HEK293 (cell line): Measurements from ENCODE around the gene ROS1.

ENCODE experiments used
- CTCF ChIA-PET: fragments of 350-600 bp; formaldehyde crosslinking; extraction: SDS; loops from one replicate; lab custom pipeline; 2021; ENCODE audit warnings: antibody characterized with exemption; lab: Yijun Ruan, JAX
- POLR2A ChIA-PET: fragments of 300-600 bp; formaldehyde crosslinking; extraction: SDS; loops from one replicate; lab custom pipeline; 2020; ENCODE audit warnings: antibody characterized with exemption, inconsistent platforms; lab: Yijun Ruan, JAX
- H3K27ac ChIP-seq: fragments of 200-500 bp; sonication (Bioruptor generic); 2 replicates; pipeline ENCODE4 v1.5.1; 2014; ENCODE audit warnings: low read depth, low read length, control low read depth, inconsistent platforms; ENCODE audit errors: extremely low read depth
- H3K36me3 ChIP-seq, 2 experiments: fragments of 200-500 bp in 1 of 2; sonication (Bioruptor generic) in 1 of 2; 1 replicate in 1 of 2; 2 replicates in 1 of 2; pipeline ENCODE4 v1.5.1; 2014 to 2017; ENCODE audit warnings: inconsistent platforms in 2 of 2, low read length in 2 of 2; ENCODE audit not compliant: control insufficient read depth in 2 of 2, insufficient read depth in 1 of 2
- H3K4me1 ChIP-seq: fragments of 200-500 bp; sonication (Bioruptor generic); 2 replicates; pipeline ENCODE4 v1.5.1; 2014; ENCODE audit warnings: mild to moderate bottlenecking, low read length, inconsistent platforms; ENCODE audit not compliant: control insufficient read depth, insufficient read depth
- H3K4me3 ChIP-seq: 2 replicates; pipeline ENCODE4 v1.5.1; 2011; ENCODE audit warnings: low read depth, mild to moderate bottlenecking, control low read depth, low read length, moderate library complexity
- H3K9me3 ChIP-seq: fragments of 200-500 bp; sonication (Bioruptor generic); 2 replicates; pipeline ENCODE4 v1.5.1; 2014; ENCODE audit warnings: low read depth, low read length, inconsistent platforms; ENCODE audit not compliant: control insufficient read depth, insufficient read depth
- EGR2 ChIP-seq: fragments of 450-650 bp; formaldehyde crosslinking; IDR thresholded peaks from 2 replicates; pipeline ENCODE4 v1.5.1; 2016; ENCODE audit warnings: low read depth, missing biosample characterization, missing genetic modification characterization
- GLI2 ChIP-seq: fragments of 450-650 bp; formaldehyde crosslinking; IDR thresholded peaks from 2 replicates; pipeline ENCODE4; 2017; ENCODE audit warnings: missing biosample characterization, missing genetic modification characterization, low read depth, borderline replicate concordance
- KLF16 ChIP-seq: fragments of 450-650 bp; formaldehyde crosslinking; IDR thresholded peaks from 2 replicates; pipeline ENCODE4 v1.5.1; 2017; ENCODE audit warnings: missing biosample characterization, missing genetic modification characterization
- MEIS1 ChIP-seq: sonication (generic); formaldehyde crosslinking; IDR thresholded peaks from 2 replicates; pipeline ENCODE4 v1.8.1; 2022; ENCODE audit warnings: missing genetic modification reagents, mild to moderate bottlenecking, borderline replicate concordance
- RBAK ChIP-seq: fragments of 450-650 bp; formaldehyde crosslinking; IDR thresholded peaks from 2 replicates; pipeline ENCODE4 v1.5.1; 2016; ENCODE audit warnings: missing biosample characterization, missing genetic modification characterization
- SCRT2 ChIP-seq: fragments of 450-650 bp; formaldehyde crosslinking; IDR thresholded peaks from 2 replicates; pipeline ENCODE4 v1.5.1; 2016; ENCODE audit warnings: missing biosample characterization, missing genetic modification characterization
- SETDB1 ChIP-seq: IDR thresholded peaks from one replicate; pipeline ENCODE4 v1.6.1; 2017; ENCODE audit warnings: mild to moderate bottlenecking, low read length, moderate library complexity, mixed read lengths; ENCODE audit not compliant: insufficient read length
- WT1 ChIP-seq: fragments of 450-650 bp; formaldehyde crosslinking; IDR thresholded peaks from 2 replicates; pipeline ENCODE4 v1.5.1; 2016; ENCODE audit warnings: missing biosample characterization, missing genetic modification characterization
- ZBTB11 ChIP-seq: fragments of 450-650 bp; formaldehyde crosslinking; conservative IDR thresholded peaks from 2 replicates; pipeline ENCODE4 v1.5.1; 2016; ENCODE audit warnings: low read depth, missing biosample characterization, missing genetic modification characterization
- ZEB2 ChIP-seq: fragments of 450-650 bp; formaldehyde crosslinking; IDR thresholded peaks from 2 replicates; pipeline ENCODE4 v1.5.1; 2016; ENCODE audit warnings: missing biosample characterization, missing genetic modification characterization
- ZFP69B ChIP-seq: fragments of 450-650 bp; formaldehyde crosslinking; IDR thresholded peaks from 2 replicates; pipeline ENCODE4 v1.5.1; 2016; ENCODE audit warnings: missing biosample characterization, missing genetic modification characterization
- ZNF175 ChIP-seq: fragments of 450-650 bp; formaldehyde crosslinking; IDR thresholded peaks from 2 replicates; pipeline ENCODE4 v1.5.1; 2016; ENCODE audit warnings: missing biosample characterization, missing genetic modification characterization
- ZNF221 ChIP-seq: fragments of 450-650 bp; formaldehyde crosslinking; IDR thresholded peaks from 2 replicates; pipeline ENCODE4 v1.5.1; 2017; ENCODE audit warnings: missing biosample characterization, missing genetic modification characterization, borderline replicate concordance
- ZNF223 ChIP-seq: fragments of 450-650 bp; formaldehyde crosslinking; IDR thresholded peaks from 2 replicates; pipeline ENCODE4 v1.5.1; 2016; ENCODE audit warnings: missing biosample characterization, missing genetic modification characterization
- ZNF391 ChIP-seq: fragments of 450-650 bp; formaldehyde crosslinking; IDR thresholded peaks from 2 replicates; pipeline ENCODE4 v1.5.1; 2016; ENCODE audit warnings: low read depth, missing biosample characterization, missing genetic modification characterization, borderline replicate concordance
- ZNF416 ChIP-seq: fragments of 450-650 bp; formaldehyde crosslinking; IDR thresholded peaks from 2 replicates; pipeline ENCODE4 v1.5.1; 2016; ENCODE audit warnings: missing biosample characterization, missing genetic modification characterization
- ZNF423 ChIP-seq: fragments of 450-650 bp; formaldehyde crosslinking; IDR thresholded peaks from 2 replicates; pipeline ENCODE4 v1.5.1; 2016; ENCODE audit warnings: missing biosample characterization, missing genetic modification characterization
- ZNF501 ChIP-seq: fragments of 450-650 bp; formaldehyde crosslinking; IDR thresholded peaks from 2 replicates; pipeline ENCODE4 v1.5.1; 2016; ENCODE audit warnings: missing biosample characterization, missing genetic modification characterization
- ZNF530 ChIP-seq: fragments of 450-650 bp; formaldehyde crosslinking; IDR thresholded peaks from 2 replicates; pipeline ENCODE4 v1.5.1; 2016; ENCODE audit warnings: low read depth, missing biosample characterization, missing genetic modification characterization
- ZNF548 ChIP-seq: fragments of 450-650 bp; formaldehyde crosslinking; IDR thresholded peaks from 2 replicates; pipeline ENCODE4 v1.5.1; 2016; ENCODE audit warnings: missing biosample characterization, missing genetic modification characterization
- ZNF558 ChIP-seq: fragments of 450-650 bp; formaldehyde crosslinking; IDR thresholded peaks from 2 replicates; pipeline ENCODE4 v1.5.1; 2016; ENCODE audit warnings: missing biosample characterization, missing genetic modification characterization
- ZNF596 ChIP-seq: fragments of 450-650 bp; IDR thresholded peaks from 2 replicates; pipeline ENCODE4 v1.5.0; 2018; ENCODE audit warnings: missing biosample characterization, mild to moderate bottlenecking, missing genetic modification characterization, moderate library complexity
- ZNF610 ChIP-seq: fragments of 450-650 bp; formaldehyde crosslinking; IDR thresholded peaks from 2 replicates; pipeline ENCODE4 v1.5.1; 2016; ENCODE audit warnings: missing biosample characterization, missing genetic modification characterization, borderline replicate concordance
- ZNF623 ChIP-seq: fragments of 450-650 bp; formaldehyde crosslinking; IDR thresholded peaks from 2 replicates; pipeline ENCODE4 v1.5.1; 2016; ENCODE audit warnings: missing biosample characterization, missing genetic modification characterization
- ZNF660 ChIP-seq: fragments of 450-650 bp; IDR thresholded peaks from 2 replicates; pipeline ENCODE4 v1.5.1; 2018; ENCODE audit warnings: missing biosample characterization, mild to moderate bottlenecking, missing genetic modification characterization
- ZNF768 ChIP-seq: fragments of 450-650 bp; formaldehyde crosslinking; IDR thresholded peaks from 2 replicates; pipeline ENCODE4 v1.5.1; 2018; ENCODE audit warnings: missing biosample characterization, mild to moderate bottlenecking, missing genetic modification characterization
- ZNF777 ChIP-seq: fragments of 450-650 bp; formaldehyde crosslinking; IDR thresholded peaks from 2 replicates; pipeline ENCODE4 v1.5.1; 2017; ENCODE audit warnings: missing biosample characterization, missing genetic modification characterization, borderline replicate concordance
- ZNF830 ChIP-seq: fragments of 450-650 bp; IDR thresholded peaks from 2 replicates; pipeline ENCODE4 v1.5.0; 2018; ENCODE audit warnings: missing biosample characterization, missing genetic modification characterization, low read depth, mild to moderate bottlenecking, moderate library complexity
- ZNF843 ChIP-seq: fragments of 450-650 bp; formaldehyde crosslinking; IDR thresholded peaks from 2 replicates; pipeline ENCODE4 v1.5.1; 2016; ENCODE audit warnings: missing biosample characterization, missing genetic modification characterization
- ZSCAN23 ChIP-seq: fragments of 450-650 bp; formaldehyde crosslinking; IDR thresholded peaks from 2 replicates; pipeline ENCODE4 v1.5.1; 2016; ENCODE audit warnings: missing biosample characterization, missing genetic modification characterization
- ZSCAN30 ChIP-seq: fragments of 450-650 bp; IDR thresholded peaks from 2 replicates; pipeline ENCODE4 v1.5.1; 2018; ENCODE audit warnings: missing biosample characterization, mild to moderate bottlenecking, missing genetic modification characterization, moderate library complexity
- ZSCAN4 ChIP-seq: fragments of 450-650 bp; formaldehyde crosslinking; IDR thresholded peaks from 2 replicates; pipeline ENCODE4 v1.5.1; 2017; ENCODE audit warnings: missing biosample characterization, missing genetic modification characterization
- TF ChIP-seq, protein P1 (sequence below): fragments of 450-650 bp; formaldehyde crosslinking; IDR thresholded peaks from 2 replicates; pipeline ENCODE4 v1.5.1; 2017; ENCODE audit warnings: missing biosample characterization, missing genetic modification characterization

The ROS1 gene

DNA sequence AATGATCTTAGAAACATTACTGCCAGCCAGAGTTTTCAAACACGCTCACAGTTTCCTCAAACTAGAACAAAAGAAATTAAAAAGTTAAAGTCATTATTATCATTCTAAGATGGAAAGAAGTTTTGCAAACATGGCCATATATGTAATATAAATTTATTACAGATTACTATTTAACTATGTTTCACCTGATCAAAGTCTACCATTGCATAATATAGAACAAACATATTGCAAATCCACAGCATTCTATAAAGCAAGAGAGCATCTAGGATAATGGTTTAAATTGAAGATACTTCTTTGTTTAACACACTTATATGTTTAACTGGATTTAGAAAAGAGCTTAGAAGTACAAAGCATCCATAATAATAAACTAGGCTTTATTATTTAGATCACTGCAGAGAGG is 30.5 kb upstream of the ROS1 start:
- H3K9me3 ChIP-seq, result no peaks in the 10 kb centered on the region
- ChIA-PET CTCF (interaction anchor here (0.6 to 1.5 kb wide), 5 partner anchors 22 to 149 kb away, joined by 3 to 10 read pairs (median 3); no protein-coding TSS in a partner anchor), POLR2A (no interaction called here)
- H3K4me1 ChIP-seq, result no peaks in the 10 kb centered on the region
- no peaks in the 10 kb centered on the region for H3K36me3 ChIP-seq
- H3K4me3 ChIP-seq, result no peak overlapping the region
- TF ChIP-seq, protein P1, sequence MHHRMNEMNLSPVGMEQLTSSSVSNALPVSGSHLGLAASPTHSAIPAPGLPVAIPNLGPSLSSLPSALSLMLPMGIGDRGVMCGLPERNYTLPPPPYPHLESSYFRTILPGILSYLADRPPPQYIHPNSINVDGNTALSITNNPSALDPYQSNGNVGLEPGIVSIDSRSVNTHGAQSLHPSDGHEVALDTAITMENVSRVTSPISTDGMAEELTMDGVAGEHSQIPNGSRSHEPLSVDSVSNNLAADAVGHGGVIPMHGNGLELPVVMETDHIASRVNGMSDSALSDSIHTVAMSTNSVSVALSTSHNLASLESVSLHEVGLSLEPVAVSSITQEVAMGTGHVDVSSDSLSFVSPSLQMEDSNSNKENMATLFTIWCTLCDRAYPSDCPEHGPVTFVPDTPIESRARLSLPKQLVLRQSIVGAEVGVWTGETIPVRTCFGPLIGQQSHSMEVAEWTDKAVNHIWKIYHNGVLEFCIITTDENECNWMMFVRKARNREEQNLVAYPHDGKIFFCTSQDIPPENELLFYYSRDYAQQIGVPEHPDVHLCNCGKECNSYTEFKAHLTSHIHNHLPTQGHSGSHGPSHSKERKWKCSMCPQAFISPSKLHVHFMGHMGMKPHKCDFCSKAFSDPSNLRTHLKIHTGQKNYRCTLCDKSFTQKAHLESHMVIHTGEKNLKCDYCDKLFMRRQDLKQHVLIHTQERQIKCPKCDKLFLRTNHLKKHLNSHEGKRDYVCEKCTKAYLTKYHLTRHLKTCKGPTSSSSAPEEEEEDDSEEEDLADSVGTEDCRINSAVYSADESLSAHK (tag by site-specific recombination), result no peak
- TF ChIP-seq ZSCAN23 (tag by site-specific recombination), result no peak
- TF ChIP-seq ZNF223 (tag by site-specific recombination), result no peak
- TF ChIP-seq SETDB1, result no peak
- no peak for TF ChIP-seq ZSCAN4 (tag by site-specific recombination)
- no peak for TF ChIP-seq ZFP69B (tag by site-specific recombination)
- TF ChIP-seq ZNF558, result no peak
- no peak for TF ChIP-seq MEIS1 (CRISPR knock-in tag)
- no peak for TF ChIP-seq ZNF843 (tag by site-specific recombination)
- no peak for TF ChIP-seq ZNF423 (tag by site-specific recombination)
- TF ChIP-seq KLF16 (tag by site-specific recombination), result no peak
- no peak for TF ChIP-seq ZNF175
- TF ChIP-seq ZNF391, result no peak
- TF ChIP-seq ZBTB11 (tag by site-specific recombination), result no peak
- TF ChIP-seq ZNF768 (tag by site-specific recombination), result no peak
- TF ChIP-seq ZNF777 (tag by site-specific recombination), result no peak
- no peak overlapping the region for H3K27ac ChIP-seq

DNA sequence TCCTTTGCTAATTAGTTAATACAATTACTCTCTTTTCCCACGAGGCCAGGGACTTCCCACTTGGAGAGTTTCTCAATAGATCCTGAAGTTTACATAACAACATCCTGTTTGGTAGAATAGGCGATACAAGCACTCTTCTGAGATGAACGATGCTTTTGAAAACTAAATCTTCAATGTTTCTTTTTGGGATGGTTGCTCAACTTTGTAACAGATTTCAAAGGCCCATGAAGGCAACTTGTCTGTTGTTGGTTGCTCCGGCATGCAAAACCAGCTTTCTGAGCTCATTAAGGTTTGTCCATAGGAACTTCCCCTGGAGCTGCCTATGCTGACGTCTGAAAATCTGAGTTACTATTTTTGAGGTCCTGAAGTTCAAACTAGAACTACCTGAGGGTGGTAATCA is 25.9 kb upstream of the ROS1 start:
- Histone ChIP-seq H3K27ac (no peak overlapping the region), H3K9me3 (no peaks in the 10 kb centered on the region)
- TF ChIP-seq SCRT2 (tag by site-specific recombination) (no peak), ZNF416 (tag by site-specific recombination) (no peak), ZNF530 (tag by site-specific recombination) (no peak), ZNF830 (tag by site-specific recombination) (no peak), ZEB2 (tag by site-specific recombination) (no peak), WT1 (tag by site-specific recombination) (no peak), ZNF221 (tag by site-specific recombination) (no peak), ZSCAN30 (tag by site-specific recombination) (no peak), RBAK (tag by site-specific recombination) (no peak), GLI2 (tag by site-specific recombination) (no peak), ZNF623 (tag by site-specific recombination) (no peak), EGR2 (tag by site-specific recombination) (no peak), ZNF660 (tag by site-specific recombination) (no peak), ZNF501 (tag by site-specific recombination) (no peak), ZNF596 (tag by site-specific recombination) (no peak), ZNF610 (no peak), ZNF548 (no peak)

More for the DNA sequence above, 25.9 kb upstream of the ROS1 start:
- ChIA-PET POLR2A (interaction anchor here (0.8 to 0.9 kb wide), 2 partner anchors 32 to 151 kb away, joined by 3 read pairs; partner anchors contain the start of gene GOPC), CTCF (interaction anchor here (0.7 to 6.1 kb wide), 9 partner anchors 10 to 153 kb away, joined by 3 to 118 read pairs (median 4); partner anchors contain the start of gene GOPC)
- Histone ChIP-seq H3K4me1 (no peaks in the 10 kb centered on the region; the same call in 1 of the 2 replicates), H3K36me3 (no peaks in the 10 kb centered on the region), H3K4me3 (no peak overlapping the region)
